Neural progenitor cell (in vitro differentiated cells): ENCODE results near the gene NOS3. TPM values are rescaled to one million over a fixed set of nuclear protein-coding genes. Genes with fewer than 3 reads are reported as not detected.

Source experiments
- DNase-seq: peaks from one replicate; pipeline ENCODE4 v3.0.0-alpha.2; 2016; ENCODE audit warnings: low spot score
- H2AFZ ChIP-seq: fragments of 200-600 bp; sonication (generic); replicated peaks from 2 replicates; pipeline ENCODE4 v1.6.1; 2016; ENCODE audit warnings: antibody characterized with exemption
- H3F3A ChIP-seq: fragments of 200-600 bp; sonication (generic); 2 replicates; pipeline ENCODE4 v1.6.1; 2016; ENCODE audit warnings: antibody characterized with exemption, low read depth
- H3K27ac ChIP-seq: fragments of 200-600 bp; sonication (generic); 2 replicates; pipeline ENCODE4 v1.5.1; 2016; ENCODE audit warnings: mild to moderate bottlenecking
- H3K27me3 ChIP-seq: fragments of 200-600 bp; sonication (generic); 2 replicates; pipeline ENCODE4 v1.6.1; 2016; ENCODE audit warnings: mild to moderate bottlenecking, moderate library complexity
- H3K36me3 ChIP-seq: fragments of 200-600 bp; sonication (generic); 2 replicates; pipeline ENCODE4 v1.5.1; 2016
- H3K4me1 ChIP-seq: fragments of 200-600 bp; sonication (generic); 2 replicates; pipeline ENCODE4 v1.6.1; 2016; ENCODE audit warnings: mixed run types
- H3K4me2 ChIP-seq: fragments of 200-600 bp; sonication (generic); 2 replicates; pipeline ENCODE4 v1.6.1; 2016
- H3K4me3 ChIP-seq: fragments of 200-600 bp; sonication (generic); 2 replicates; pipeline ENCODE4 v1.5.1; 2016
- H3K79me2 ChIP-seq: fragments of 200-600 bp; sonication (generic); 2 replicates; pipeline ENCODE4 v1.6.1; 2016; ENCODE audit warnings: low read depth
- H3K9ac ChIP-seq: fragments of 200-600 bp; sonication (generic); 2 replicates; pipeline ENCODE4 v1.6.1; 2016
- H3K9me3 ChIP-seq: fragments of 200-600 bp; sonication (generic); 2 replicates; pipeline ENCODE4 v1.5.1; 2016; ENCODE audit warnings: low read depth
- H4K20me1 ChIP-seq: fragments of 200-600 bp; sonication (generic); 2 replicates; pipeline ENCODE4 v1.6.1; 2016; ENCODE audit warnings: low read depth
- H3K27ac Mint-ChIP-seq: 3 replicates; pipeline ENCODE4 v1.8.0; 2021; ENCODE audit warnings: mixed read lengths
- H3K27me3 Mint-ChIP-seq: 2 replicates; pipeline ENCODE4 v1.8.0; 2022; ENCODE audit warnings: low read depth, mild to moderate bottlenecking, inconsistent platforms, moderate library complexity, mixed read lengths; ENCODE audit not compliant: insufficient read depth
- H3K36me3 Mint-ChIP-seq: 3 replicates; pipeline ENCODE4 v1.8.0; 2021; ENCODE audit warnings: mixed read lengths
- H3K4me1 Mint-ChIP-seq: 3 replicates; pipeline ENCODE4 v1.8.0; 2021; ENCODE audit warnings: mixed read lengths
- H3K4me3 Mint-ChIP-seq: 3 replicates; pipeline ENCODE4 v1.8.0; 2021; ENCODE audit warnings: mild to moderate bottlenecking, moderate library complexity, mixed read lengths
- H3K9me3 Mint-ChIP-seq: 3 replicates; pipeline ENCODE4 v1.8.0; 2020; ENCODE audit warnings: mixed read lengths
- CTCF ChIP-seq: fragments of 200-600 bp; sonication (generic); IDR thresholded peaks from 2 replicates; pipeline ENCODE4 v1.5.1; 2017; ENCODE audit warnings: antibody characterized with exemption, mild to moderate bottlenecking
- EZH2 ChIP-seq: fragments of 200-600 bp; sonication (generic); IDR thresholded peaks from 2 replicates; pipeline ENCODE4 v1.6.1; 2017; ENCODE audit warnings: antibody characterized with exemption, mild to moderate bottlenecking, moderate library complexity
- EZH2phosphoT487 ChIP-seq: fragments of 200-600 bp; sonication (generic); IDR thresholded peaks from 2 replicates; pipeline ENCODE4 v1.6.1; 2017; ENCODE audit warnings: antibody characterized with exemption
- total RNA-seq: library from RNA; depleted of rRNA; stranded (reverse); fragments of >200 nt; gene quantifications from 2 replicates; pipeline ENCODE4 v1.2.3, GENCODE V29; 2015; ENCODE audit warnings: low replicate concordance

The NOS3 gene
- total RNA-seq, 1 donor from 2014 or later: 1.3 TPM

- Histone ChIP-seq H3K4me3 (peak overlapping the region; percentile 47), H3K79me2 (no peaks in the 10 kb centered on the region), H4K20me1 (peaks cover 23% of the 10 kb centered on the region), H3F3A (peaks cover 36% of the 10 kb centered on the region), H3K27ac (no peak overlapping the region), H3K4me2 (peak overlapping the region; percentile 81), H3K9me3 (no peaks in the 10 kb centered on the region), H3K9ac (no peak overlapping the region), H3K36me3 (no peaks in the 10 kb centered on the region), H2AFZ (no peak overlapping the region), H3K27me3 (peaks cover 65% of the 10 kb centered on the region), H3K4me1 (peaks cover 42% of the 10 kb centered on the region)
- Mint-ChIP-seq H3K27ac (no peak overlapping the region), H3K4me1 (peaks cover 37% of the 10 kb centered on the region), H3K36me3 (no peaks in the 10 kb centered on the region), H3K9me3 (no peaks in the 10 kb centered on the region), H3K4me3 (peak overlapping the region; percentile 75), H3K27me3 (peaks cover 45% of the 10 kb centered on the region)
- TF ChIP-seq EZH2 (no peak), CTCF (no peak), EZH2phosphoT487 (no peak)
- DNase-seq: no peak
Measured at GRCh38 chr7:150979713-150980390, 11.0 kb upstream of the NOS3 start.

- TF ChIP-seq CTCF (peak; percentile 39), EZH2 (no peak)
- Histone ChIP-seq H3K4me2 (peak overlapping the region; percentile 81), H3K9me3 (no peaks in the 10 kb centered on the region), H3K9ac (no peak overlapping the region), H4K20me1 (peaks cover 19% of the 10 kb centered on the region), H3K27ac (no peak overlapping the region), H3K36me3 (no peaks in the 10 kb centered on the region), H3K79me2 (no peaks in the 10 kb centered on the region), H3K4me1 (peaks cover 36% of the 10 kb centered on the region), H2AFZ (no peak overlapping the region), H3K4me3 (no peak overlapping the region), H3F3A (peaks cover 30% of the 10 kb centered on the region), H3K27me3 (peaks cover 59% of the 10 kb centered on the region)
- Mint-ChIP-seq H3K27ac (no peak overlapping the region), H3K27me3 (peaks cover 42% of the 10 kb centered on the region), H3K9me3 (no peaks in the 10 kb centered on the region), H3K4me3 (peak overlapping the region; percentile 71), H3K36me3 (no peaks in the 10 kb centered on the region), H3K4me1 (peaks cover 33% of the 10 kb centered on the region)
- peak; percentile 77 for DNase-seq
Measured at GRCh38 chr7:150980663-150981062, 10.2 kb upstream of the NOS3 start.

GRCh38 chr7:150981644-150982043 lies 9.2 kb upstream of the NOS3 start:
- no peaks in the 10 kb centered on the region for H3K9me3 ChIP-seq
- peaks cover 51% of the 10 kb centered on the region for H3K27me3 ChIP-seq
- no peak overlapping the region for H3K9ac ChIP-seq
- peaks cover 9% of the 10 kb centered on the region for H4K20me1 ChIP-seq
- no peak overlapping the region for H3K4me3 ChIP-seq
- Mint-ChIP-seq H3K9me3 (no peaks in the 10 kb centered on the region), H3K27ac (no peak overlapping the region), H3K4me1 (peaks cover 32% of the 10 kb centered on the region), H3K4me3 (peak overlapping the region; percentile 47), H3K27me3 (peaks cover 40% of the 10 kb centered on the region), H3K36me3 (no peaks in the 10 kb centered on the region)
- H3K4me1 ChIP-seq: peaks cover 28% of the 10 kb centered on the region
- no peak for DNase-seq
- H3K79me2 ChIP-seq: no peaks in the 10 kb centered on the region
- H3K27ac ChIP-seq: no peak overlapping the region
- no peak overlapping the region for H3K4me2 ChIP-seq
- H2AFZ ChIP-seq: no peak overlapping the region
- TF ChIP-seq CTCF (no peak), EZH2phosphoT487 (no peak), EZH2 (no peak)
- H3F3A ChIP-seq: peaks cover 22% of the 10 kb centered on the region
- no peaks in the 10 kb centered on the region for H3K36me3 ChIP-seq
